ENCODE data around the gene LPP.

Gene LPP

GRCh38 chr3:188301147-188301546, 147.2 kb downstream of the LPP start:
- H3K9me3 ChIP-seq (ENCODE audit: low read depth, low read length) = no peaks in the 10 kb centered on the region
- DNase-seq (ENCODE audit: low read depth, low spot score) = no peak
- no peak overlapping the region for H3K27ac ChIP-seq
- H3K9ac ChIP-seq (ENCODE audit: insufficient read length) = no peak overlapping the region
- no peak overlapping the region for H3K4me3 ChIP-seq
- H3K36me3 ChIP-seq (ENCODE audit: insufficient read depth, low read length) = no peaks in the 10 kb centered on the region
- no peak for TF ChIP-seq EZH2 (IDR thresholded peaks at IDR 0.05)
- TF ChIP-seq POLR2AphosphoS5 (IDR thresholded peaks at IDR 0.05; ENCODE audit: borderline replicate concordance, low read depth, low read length) = no peak
- no peak for TF ChIP-seq FOXP2 (optimal IDR thresholded peaks at IDR 0.05; ENCODE audit: control extremely low read depth, extremely low read length, insufficient read depth)

GRCh38 chr3:188303286-188303799, 149.4 kb downstream of the LPP start:
- no peak overlapping the region for H3K4me3 ChIP-seq
- no peak for DNase-seq (ENCODE audit: low read depth, low spot score)
- H3K9me3 ChIP-seq (ENCODE audit: low read depth, low read length) = no peaks in the 10 kb centered on the region
- no peaks in the 10 kb centered on the region for H3K36me3 ChIP-seq (ENCODE audit: insufficient read depth, low read length)
- H3K9ac ChIP-seq (ENCODE audit: insufficient read length) = no peak overlapping the region
- H3K27ac ChIP-seq = no peak overlapping the region
- TF ChIP-seq FOXP2 (optimal IDR thresholded peaks at IDR 0.05; ENCODE audit: control extremely low read depth, extremely low read length, insufficient read depth) (no peak), POLR2AphosphoS5 (IDR thresholded peaks at IDR 0.05; ENCODE audit: borderline replicate concordance, low read depth, low read length) (no peak), EZH2 (IDR thresholded peaks at IDR 0.05) (no peak)

GRCh38 chr3:188303823-188304222, 149.9 kb downstream of the LPP start:
- no peak overlapping the region for H3K9ac ChIP-seq (ENCODE audit: insufficient read length)
- no peak for TF ChIP-seq EZH2 (IDR thresholded peaks at IDR 0.05)
- no peak for TF ChIP-seq POLR2AphosphoS5 (IDR thresholded peaks at IDR 0.05; ENCODE audit: borderline replicate concordance, low read depth, low read length)
- TF ChIP-seq FOXP2 (optimal IDR thresholded peaks at IDR 0.05; ENCODE audit: control extremely low read depth, extremely low read length, insufficient read depth) = no peak
- H3K4me3 ChIP-seq = no peak overlapping the region
- no peaks in the 10 kb centered on the region for H3K36me3 ChIP-seq (ENCODE audit: insufficient read depth, low read length)
- H3K9me3 ChIP-seq (ENCODE audit: low read depth, low read length) = no peaks in the 10 kb centered on the region
- no peak overlapping the region for H3K27ac ChIP-seq
- DNase-seq (ENCODE audit: low read depth, low spot score) = no peak

- Histone ChIP-seq H3K36me3 (ENCODE audit: insufficient read depth, low read length) (no peaks in the 10 kb centered on the region), H3K9me3 (ENCODE audit: low read depth, low read length) (no peaks in the 10 kb centered on the region), H3K27ac (no peak overlapping the region), H3K9ac (ENCODE audit: insufficient read length) (no peak overlapping the region), H3K4me3 (no peak overlapping the region)
- TF ChIP-seq FOXP2 (optimal IDR thresholded peaks at IDR 0.05; ENCODE audit: control extremely low read depth, extremely low read length, insufficient read depth) (no peak), EZH2 (IDR thresholded peaks at IDR 0.05) (no peak), POLR2AphosphoS5 (IDR thresholded peaks at IDR 0.05; ENCODE audit: borderline replicate concordance, low read depth, low read length) (no peak)
- no peak for DNase-seq (ENCODE audit: low read depth, low spot score)
Measured at GRCh38 chr3:188304501-188304900, 150.5 kb downstream of the LPP start.

- H3K27ac ChIP-seq = no peak overlapping the region
- DNase-seq (ENCODE audit: low read depth, low spot score) = no peak
- H3K36me3 ChIP-seq (ENCODE audit: insufficient read depth, low read length) = no peaks in the 10 kb centered on the region
- no peaks in the 10 kb centered on the region for H3K9me3 ChIP-seq (ENCODE audit: low read depth, low read length)
- TF ChIP-seq EZH2 (IDR thresholded peaks at IDR 0.05) = no peak
- H3K4me3 ChIP-seq = no peak overlapping the region
- H3K9ac ChIP-seq (ENCODE audit: insufficient read length) = no peak overlapping the region
Measured at GRCh38 chr3:188305220-188305619, 151.3 kb downstream of the LPP start.

- Histone ChIP-seq H3K27ac (no peak overlapping the region), H3K36me3 (ENCODE audit: insufficient read depth, low read length) (no peaks in the 10 kb centered on the region), H3K9me3 (ENCODE audit: low read depth, low read length) (no peaks in the 10 kb centered on the region), H3K4me3 (no peak overlapping the region), H3K9ac (ENCODE audit: insufficient read length) (no peak overlapping the region)
- TF ChIP-seq FOXP2 (optimal IDR thresholded peaks at IDR 0.05; ENCODE audit: control extremely low read depth, extremely low read length, insufficient read depth) = no peak
- no peak for TF ChIP-seq POLR2AphosphoS5 (IDR thresholded peaks at IDR 0.05; ENCODE audit: borderline replicate concordance, low read depth, low read length)
- no peak for TF ChIP-seq EZH2 (IDR thresholded peaks at IDR 0.05)
- DNase-seq (ENCODE audit: low read depth, low spot score) = no peak
Measured at GRCh38 chr3:188306435-188307005, 152.6 kb downstream of the LPP start.

- no peak overlapping the region for H3K4me3 ChIP-seq
- no peaks in the 10 kb centered on the region for H3K36me3 ChIP-seq (ENCODE audit: insufficient read depth, low read length)
- no peak overlapping the region for H3K9ac ChIP-seq (ENCODE audit: insufficient read length)
- H3K9me3 ChIP-seq (ENCODE audit: low read depth, low read length) = no peaks in the 10 kb centered on the region
- no peak overlapping the region for H3K27ac ChIP-seq
- no peak for DNase-seq (ENCODE audit: low read depth, low spot score)
- TF ChIP-seq POLR2AphosphoS5 (IDR thresholded peaks at IDR 0.05; ENCODE audit: borderline replicate concordance, low read depth, low read length) = no peak
- no peak for TF ChIP-seq FOXP2 (optimal IDR thresholded peaks at IDR 0.05; ENCODE audit: control extremely low read depth, extremely low read length, insufficient read depth)
Measured at GRCh38 chr3:188309437-188310269, 155.7 kb downstream of the LPP start.

- Histone ChIP-seq H3K27ac (no peak overlapping the region), H3K9me3 (ENCODE audit: low read depth, low read length) (no peaks in the 10 kb centered on the region), H3K4me3 (no peak overlapping the region), H3K36me3 (ENCODE audit: insufficient read depth, low read length) (no peaks in the 10 kb centered on the region), H3K9ac (ENCODE audit: insufficient read length) (no peak overlapping the region)
- TF ChIP-seq FOXP2 (optimal IDR thresholded peaks at IDR 0.05; ENCODE audit: control extremely low read depth, extremely low read length, insufficient read depth) (no peak), EZH2 (IDR thresholded peaks at IDR 0.05) (no peak), POLR2AphosphoS5 (IDR thresholded peaks at IDR 0.05; ENCODE audit: borderline replicate concordance, low read depth, low read length) (no peak)
- no peak for DNase-seq (ENCODE audit: low read depth, low spot score)
Measured at GRCh38 chr3:188310270-188310710, 156.3 kb downstream of the LPP start.

Data from SK-N-MC (cell line).